Loucy (cell line): ENCODE measurements around the gene PSG7.
"Not testable (repeated sequence)": the region's sequence is repeated elsewhere in the genome, so short reads cannot be mapped to it uniquely, and the experiment has no call there.

Source experiments
- CTCF ChIP-seq: fragments of 200-600 bp; sonication (generic); conservative IDR thresholded peaks from 2 replicates; pipeline ENCODE4 v1.5.1; 2014; ENCODE audit warnings: mild to moderate bottlenecking, antibody characterized with exemption, low read length
- EZH2phosphoT487 ChIP-seq: fragments of 200-600 bp; IDR thresholded peaks from 2 replicates; pipeline ENCODE4 v1.6.1; 2018; ENCODE audit warnings: antibody characterized with exemption, mild to moderate bottlenecking, moderate library complexity, borderline replicate concordance

DNA sequence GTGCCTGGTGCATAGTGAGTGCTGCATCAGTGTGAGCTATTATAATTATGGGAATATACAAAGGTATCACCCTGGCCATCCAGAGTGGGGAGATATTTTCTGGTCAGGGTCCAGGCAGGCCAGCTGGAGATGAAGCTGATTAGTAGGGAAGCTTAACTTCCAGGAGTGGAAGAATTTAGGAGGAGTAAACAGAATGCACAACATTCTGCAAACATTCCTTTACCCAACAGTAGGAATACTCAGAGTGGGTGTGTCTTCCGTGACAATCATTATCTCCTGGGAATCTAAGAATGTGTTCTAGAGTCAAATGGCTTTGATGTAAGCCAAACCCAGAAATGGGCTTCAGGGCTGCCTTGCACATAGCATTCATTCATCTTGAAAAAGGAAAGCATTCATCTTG, 38.4 kb downstream of the PSG7 start:
- TF ChIP-seq CTCF, EZH2phosphoT487: not testable (repeated sequence)
